HG03066 (cell line): ENCODE results near the gene SRPX.

Source experiments
- ATAC-seq: cut with Tn5 transposase; IDR thresholded peaks from one replicate; pipeline ENCODE4 v1.9.1; 2021; ENCODE audit warnings: low read depth; ENCODE audit not compliant: unreplicated experiment

SRPX gene

GRCh38 chrX:38220415-38221390, at the start of gene SRPX:
TSS of gene SRPX (minus strand) at chrX:38220871. CDS start at chrX:38220792, 79 bp downstream.
- no peak for ATAC-seq

DNA sequence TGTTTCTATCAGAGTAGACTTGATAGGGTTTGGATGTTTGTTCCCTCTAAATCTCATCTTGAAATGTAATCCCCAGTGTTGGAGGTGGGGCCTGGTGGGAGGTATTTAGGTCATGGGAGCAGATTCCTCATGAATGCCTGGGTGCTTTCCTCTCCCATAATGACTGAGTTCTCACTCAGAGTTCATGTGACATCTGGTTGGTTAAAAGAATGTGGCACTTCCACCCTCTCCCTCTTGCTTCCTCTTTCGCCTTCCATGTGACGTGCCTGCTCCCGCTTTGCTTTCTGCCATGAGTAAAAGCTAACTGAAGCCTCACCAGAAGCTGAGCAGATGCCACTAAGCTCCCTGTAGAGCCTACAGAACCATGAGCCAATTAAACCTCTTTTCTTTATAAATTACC, 47.3 kb upstream of the SRPX start:
- no peak for ATAC-seq

GRCh38 chrX:38262715-38263620, 42.3 kb upstream of the SRPX start:
- no peak for ATAC-seq

- ATAC-seq = no peak
These were observed 39.6 kb upstream of the SRPX start for GRCh38 chrX:38260231-38260630.

DNA sequence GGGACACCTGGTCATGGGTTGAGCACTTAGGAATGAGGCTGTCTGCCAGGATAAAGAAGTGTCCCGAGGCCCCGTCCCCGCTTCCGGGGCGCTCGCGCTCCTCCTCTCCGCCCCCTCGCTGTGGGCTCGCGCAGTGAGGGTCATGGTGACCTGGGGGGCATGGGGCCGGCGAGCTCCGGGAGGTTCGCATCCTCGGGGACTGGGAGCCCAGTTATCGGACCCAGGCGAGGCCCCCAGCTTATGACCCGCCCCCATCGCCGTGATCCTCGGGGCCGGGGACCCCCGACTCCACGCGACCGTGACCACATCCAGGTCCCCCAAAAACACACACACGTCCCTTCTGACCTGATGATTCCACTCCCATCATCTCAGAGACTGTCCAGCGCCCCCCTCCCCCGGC, 35.3 kb upstream of the SRPX start:
- ATAC-seq = no peak

DNA sequence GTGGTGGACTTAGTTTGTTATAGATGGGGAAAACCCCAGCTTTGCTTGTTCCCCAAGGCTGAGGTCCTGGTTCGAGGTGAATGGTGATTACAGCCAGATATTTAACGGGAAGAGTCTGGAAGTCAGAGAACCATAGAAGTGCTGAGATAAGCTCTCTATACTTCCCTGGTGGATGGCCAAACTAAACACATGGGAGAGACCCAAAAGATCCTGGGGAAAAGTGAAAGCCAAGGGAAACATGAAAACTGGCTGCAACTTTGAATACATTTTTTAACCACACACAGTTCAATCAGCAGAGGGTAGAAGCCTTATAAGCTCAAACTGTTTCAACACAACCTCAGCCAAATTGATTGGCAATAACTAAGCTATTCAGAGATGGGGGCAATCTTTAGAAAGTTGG, 29.3 kb upstream of the SRPX start:
- ATAC-seq = no peak

GRCh38 chrX:38247051-38247450, 26.4 kb upstream of the SRPX start:
- no peak for ATAC-seq

GRCh38 chrX:38240541-38240940, 19.9 kb upstream of the SRPX start:
- ATAC-seq = no peak

GRCh38 chrX:38236901-38237615, 16.4 kb upstream of the SRPX start:
- no peak for ATAC-seq

GRCh38 chrX:38233891-38234667, 13.4 kb upstream of the SRPX start:
- ATAC-seq = no peak

- no peak for ATAC-seq
These were observed 11.5 kb upstream of the SRPX start for GRCh38 chrX:38232079-38232686.

GRCh38 chrX:38225093-38225492, 4.4 kb upstream of the SRPX start:
- no peak for ATAC-seq

GRCh38 chrX:38224160-38224559, 3.5 kb upstream of the SRPX start:
- no peak for ATAC-seq

GRCh38 chrX:38221391-38221929, 789 bp upstream of the SRPX start:
- ATAC-seq = no peak

DNA sequence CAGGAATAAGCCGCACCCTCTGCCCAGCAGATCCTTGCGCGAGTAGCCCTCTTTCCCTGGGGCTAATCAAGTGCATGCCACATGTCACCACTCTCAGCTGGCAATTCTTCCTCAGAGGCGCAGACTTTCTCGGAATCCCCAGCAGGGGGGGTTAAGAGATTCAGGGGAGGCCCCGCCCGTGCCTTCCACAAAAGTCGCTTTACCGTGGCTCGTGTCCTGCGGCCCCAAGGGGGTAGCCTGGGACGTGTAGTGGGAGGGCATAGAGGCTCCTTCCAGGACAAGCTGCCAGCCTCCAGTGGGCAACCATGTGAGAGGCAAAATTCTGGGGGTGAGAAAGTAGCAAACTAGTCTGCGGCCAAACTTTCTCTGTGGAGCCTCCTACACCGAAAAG, 652 bp downstream of the SRPX start:
- ATAC-seq = no peak

DNA sequence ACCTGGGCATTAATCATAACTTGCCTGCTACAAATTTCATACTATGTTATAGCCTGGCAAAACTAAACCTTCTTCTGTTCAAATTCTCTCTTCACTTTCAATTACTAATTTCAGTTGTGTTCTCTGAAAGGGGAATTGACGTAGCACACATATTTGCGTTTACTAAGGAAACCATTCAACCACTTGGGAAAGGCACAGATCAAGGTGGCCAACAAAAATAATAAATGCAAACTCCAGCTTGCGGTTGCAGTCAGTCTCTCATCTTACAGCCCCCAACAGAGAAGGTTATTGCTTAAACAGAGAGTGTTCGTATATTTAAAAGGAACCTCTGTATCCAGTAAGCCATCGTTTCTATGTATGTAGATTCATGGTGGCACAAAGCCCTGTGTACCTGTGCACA, 4.0 kb downstream of the SRPX start:
- no peak for ATAC-seq

DNA sequence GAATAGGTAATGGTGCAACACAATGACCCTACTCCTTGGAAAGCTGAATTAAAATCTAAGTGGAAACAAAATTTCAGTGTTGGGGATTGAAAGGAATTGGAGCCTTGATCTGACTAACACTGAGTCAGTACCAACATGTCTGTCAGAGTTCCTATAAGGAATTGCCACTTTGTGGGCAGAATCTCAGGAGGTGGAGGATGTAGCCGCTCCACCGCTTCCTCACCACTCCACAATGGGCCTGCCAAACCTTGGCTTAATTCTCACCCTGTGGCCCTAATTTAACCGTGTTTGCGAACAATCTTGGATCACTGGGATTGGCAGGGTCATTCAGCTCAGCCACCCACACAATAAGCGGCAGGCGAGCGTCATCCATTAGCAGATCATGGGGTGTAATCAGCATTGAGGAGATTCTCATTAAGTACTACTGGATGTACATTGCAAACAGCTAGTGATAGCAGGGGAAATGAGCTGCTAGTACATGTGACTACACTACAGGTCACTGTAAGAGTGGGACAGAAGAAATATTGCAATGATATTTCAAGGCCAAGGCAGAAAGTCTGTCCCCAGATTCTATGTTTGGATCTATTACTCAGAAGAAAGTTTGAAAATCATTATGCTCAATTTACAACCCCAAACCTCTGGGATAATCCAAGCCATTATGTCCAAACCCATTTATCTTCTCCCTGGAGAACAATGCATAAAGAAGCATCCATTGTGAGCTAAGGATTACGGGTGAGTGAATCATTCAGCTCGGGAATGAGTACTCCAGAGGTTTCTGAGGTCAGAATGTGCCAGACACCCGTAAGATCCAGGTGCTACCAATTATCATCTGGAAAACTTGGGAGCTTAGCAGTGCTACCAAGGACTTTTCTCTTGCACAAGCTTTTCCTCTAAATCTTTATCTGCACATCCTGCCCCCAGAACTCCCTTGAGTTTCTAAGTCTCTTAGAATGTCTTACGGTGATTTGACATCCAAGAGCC, 5.8 kb downstream of the SRPX start:
- ATAC-seq = no peak

DNA sequence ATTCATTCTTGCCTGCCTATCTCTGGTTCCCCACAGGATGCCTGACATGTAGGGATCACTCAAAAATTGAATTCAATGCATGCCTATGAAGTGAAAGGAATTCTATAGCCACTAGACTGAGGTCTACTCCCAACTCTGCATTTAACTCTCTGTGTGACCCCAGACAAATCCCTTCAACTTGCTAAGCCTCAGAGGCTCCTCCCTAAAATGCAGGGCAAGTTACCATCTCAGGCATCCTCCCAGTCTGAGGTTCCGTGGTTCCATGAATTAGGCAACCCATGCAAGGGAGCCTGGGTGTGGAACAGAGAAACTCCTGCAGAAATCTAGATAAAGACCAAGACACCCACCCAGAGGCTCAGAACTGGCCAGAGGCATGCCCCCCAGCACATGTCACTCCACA, 6.6 kb downstream of the SRPX start:
- no peak for ATAC-seq
